Liver (tissue), 9 donors: Measurements from ENCODE around the gene SLC44A2. TPM values are rescaled to one million over a fixed set of nuclear protein-coding genes. Genes with fewer than 3 reads are reported as not detected.

Source experiments
- DNase-seq: peaks from one replicate; pipeline ENCODE4 v3.0.0-alpha.2; 2017; ENCODE audit warnings: low spot score
- H3K27ac ChIP-seq, 2 donors: one replicate each; pipeline ENCODE4 v1.7.0; 2013; ENCODE audit warnings: inconsistent platforms in 2 of 2, low read length in 2 of 2, control low read depth in 1 of 2, low read depth in 1 of 2, mild to moderate bottlenecking in 1 of 2
- H3K27me3 ChIP-seq, 4 donors: one replicate each; pipeline versions ENCODE4 v1.6.1 to v1.7.0; 2013; ENCODE audit warnings: low read length in 3 of 4, inconsistent platforms in 1 of 4, mild to moderate bottlenecking in 1 of 4, moderate library complexity in 1 of 4; ENCODE audit not compliant: control insufficient read depth in 4 of 4, insufficient read depth in 4 of 4
- H3K36me3 ChIP-seq, 4 donors: one replicate each; pipeline versions ENCODE4 v1.6.1 to v1.7.0; 2013; ENCODE audit warnings: low read length in 3 of 4, mild to moderate bottlenecking in 3 of 4, low read depth in 1 of 4, moderate library complexity in 1 of 4; ENCODE audit not compliant: control insufficient read depth in 4 of 4, insufficient read depth in 3 of 4
- H3K4me1 ChIP-seq, 4 donors: one replicate each; pipeline versions ENCODE4 v1.6.1 to v1.7.0; 2013; ENCODE audit warnings: low read length in 3 of 4, mild to moderate bottlenecking in 3 of 4, moderate library complexity in 1 of 4; ENCODE audit not compliant: control insufficient read depth in 4 of 4, insufficient read depth in 4 of 4
- H3K4me3 ChIP-seq, 3 donors: one replicate each; pipeline versions ENCODE4 v1.6.1 to v1.7.0; 2013; ENCODE audit warnings: low read length in 3 of 3, control low read depth in 1 of 3, low read depth in 1 of 3, mild to moderate bottlenecking in 1 of 3
- H3K9ac ChIP-seq, 2 donors: one replicate each; pipeline ENCODE4 v1.7.0; 2013; ENCODE audit warnings: low read length in 2 of 2, mild to moderate bottlenecking in 2 of 2, moderate library complexity in 2 of 2, control low read depth in 1 of 2, low read depth in 1 of 2
- H3K9me3 ChIP-seq, 4 donors: one replicate each; pipeline versions ENCODE4 v1.6.1 to v1.7.0; 2013; ENCODE audit warnings: low read length in 3 of 4; ENCODE audit not compliant: control insufficient read depth in 4 of 4
- ATF3 ChIP-seq: IDR thresholded peaks from 2 replicates; pipeline ENCODE4 v1.6.1; 2016; ENCODE audit warnings: antibody characterized with exemption
- CTCF ChIP-seq: fragments of 150-350 bp; IDR thresholded peaks from 2 replicates; pipeline ENCODE4 v1.5.1; 2017; ENCODE audit warnings: improper control_type of control experiment, low read depth, low read length; ENCODE audit not compliant: missing input control
- EGR1 ChIP-seq, 2 donors: IDR thresholded peaks; 2 replicates each; pipeline ENCODE4 v1.6.1; 2016 to 2018; ENCODE audit warnings: antibody characterized with exemption in 2 of 2, low read depth in 2 of 2
- FOXA1 ChIP-seq: IDR thresholded peaks from 2 replicates; pipeline ENCODE4 v1.6.1; 2016; ENCODE audit warnings: antibody characterized with exemption
- FOXA2 ChIP-seq: IDR thresholded peaks from 2 replicates; pipeline ENCODE4 v1.6.1; 2016; ENCODE audit warnings: antibody characterized with exemption
- GABPA ChIP-seq, 2 donors: IDR thresholded peaks in 1 of 2; conservative IDR thresholded peaks in 1 of 2; 2 replicates each; pipeline ENCODE4 v1.6.1; 2016; ENCODE audit warnings: antibody characterized with exemption in 2 of 2, mild to moderate bottlenecking in 1 of 2, moderate library complexity in 1 of 2
- HNF4A ChIP-seq, 2 donors: conservative IDR thresholded peaks; 2 replicates each; pipeline ENCODE4 v1.6.1; 2016; ENCODE audit warnings: antibody characterized with exemption in 2 of 2, mild to moderate bottlenecking in 2 of 2
- HNF4G ChIP-seq: IDR thresholded peaks from 2 replicates; pipeline ENCODE4 v1.6.1; 2016; ENCODE audit warnings: antibody characterized with exemption
- JUND ChIP-seq, 2 donors: IDR thresholded peaks; 2 replicates each; pipeline ENCODE4 v1.6.1; 2016; ENCODE audit warnings: antibody characterized with exemption in 2 of 2
- MAX ChIP-seq: IDR thresholded peaks from 2 replicates; pipeline ENCODE4 v1.6.1; 2016; ENCODE audit warnings: antibody characterized with exemption
- NR2F2 ChIP-seq: IDR thresholded peaks from 2 replicates; pipeline ENCODE4 v1.6.1; 2016; ENCODE audit warnings: antibody characterized with exemption
- RAD21 ChIP-seq, 2 donors: IDR thresholded peaks; 2 replicates each; pipeline ENCODE4 v1.6.1; 2016; ENCODE audit warnings: antibody characterized with exemption in 2 of 2, mild to moderate bottlenecking in 2 of 2
- REST ChIP-seq: IDR thresholded peaks from 2 replicates; pipeline ENCODE4 v1.6.1; 2016; ENCODE audit warnings: antibody characterized with exemption, mild to moderate bottlenecking
- RXRA ChIP-seq, 2 donors: IDR thresholded peaks; 2 replicates each; pipeline ENCODE4 v1.6.1; 2017 to 2018; ENCODE audit warnings: antibody characterized with exemption in 2 of 2, mild to moderate bottlenecking in 1 of 2
- SP1 ChIP-seq: IDR thresholded peaks from 2 replicates; pipeline ENCODE4 v1.6.1; 2018; ENCODE audit warnings: antibody characterized with exemption, mild to moderate bottlenecking
- TAF1 ChIP-seq: conservative IDR thresholded peaks from 2 replicates; pipeline ENCODE4 v1.6.1; 2016; ENCODE audit warnings: antibody characterized with exemption, mild to moderate bottlenecking
- YY1 ChIP-seq: IDR thresholded peaks from 2 replicates; pipeline ENCODE4 v1.6.1; 2016; ENCODE audit warnings: antibody characterized with exemption, mild to moderate bottlenecking
- WGBS: extraction: QIAGEN DNeasy Blood & Tissue Kit; methylation state at CpG from one replicate; pipeline ENCODE4 v1.1.7; 2013; 5-methylcytosine and 5-hydroxymethylcytosine counted together
- polyA plus RNA-seq, 2 donors: library from polyadenylated mRNA; stranded (reverse) in 1 of 2; unstranded in 1 of 2; fragments of 200-250 nt in 1 of 2; fragments of >200 nt in 1 of 2; fragmentation: Nextera tagmentation in 1 of 2; extraction: Ambion mirVana in 1 of 2; gene quantifications; one replicate each; pipeline versions ENCODE4 v1.2.1 to v1.2.3, GENCODE V29; 2013 to 2015
- total RNA-seq, 2 donors: library from RNA; depleted of rRNA; stranded (reverse); fragments of >200 nt; gene quantifications; one replicate each; pipeline ENCODE4 v1.2.3, GENCODE V29; 2014
- TF ChIP-seq, protein P1 (sequence below): IDR thresholded peaks from 2 replicates; pipeline ENCODE4 v1.6.1; 2016; ENCODE audit warnings: antibody characterized with exemption
- donor health status: healthy.
- donor health status: healthy.
- donor health status: healthy.
- donor health status: healthy.
- donor health status: healthy.

Gene SLC44A2
- total and polyA plus RNA-seq, 4 donors = 12.0 to 21.6 (median 13.4) TPM

GRCh38 chr19:10643172-10643967 lies 18.0 kb downstream of the SLC44A2 start:
- WGBS = 75% methylated on average over 21 of the region's 21 CpGs
- peaks cover 0 to 2% (median under 1%) of the 10 kb centered on the region in 4 donors for H3K36me3 ChIP-seq
- no peak overlapping the region for H3K4me3 ChIP-seq
- DNase-seq = no peak
- H3K27ac ChIP-seq = no peak overlapping the region
- H3K4me1 ChIP-seq = peaks cover 0 to 10% (median 0%) of the 10 kb centered on the region in 4 donors
- H3K9ac ChIP-seq = no peak overlapping the region
- H3K9me3 ChIP-seq = no peaks in the 10 kb centered on the region
- no peaks in the 10 kb centered on the region for H3K27me3 ChIP-seq
- no peak for TF ChIP-seq FOXA2
- TF ChIP-seq HNF4G = no peak
- TF ChIP-seq RXRA (IDR thresholded peaks at IDR 0.05) = no peak
- no peak for TF ChIP-seq NR2F2
- TF ChIP-seq FOXA1 = no peak
- TF ChIP-seq RAD21 (IDR thresholded peaks at IDR 0.05) = no peak
- TF ChIP-seq TAF1 = no peak
- no peak for TF ChIP-seq MAX
- TF ChIP-seq YY1 = no peak
- TF ChIP-seq REST = no peak
- no peak for TF ChIP-seq JUND (IDR thresholded peaks at IDR 0.05)
- TF ChIP-seq SP1 = no peak
- TF ChIP-seq CTCF = no peak
- no peak for TF ChIP-seq GABPA (IDR thresholded peaks at IDR 0.05 in 1 of 2, conservative IDR thresholded peaks at IDR 0.05 in 1 of 2)
- TF ChIP-seq, protein P1, sequence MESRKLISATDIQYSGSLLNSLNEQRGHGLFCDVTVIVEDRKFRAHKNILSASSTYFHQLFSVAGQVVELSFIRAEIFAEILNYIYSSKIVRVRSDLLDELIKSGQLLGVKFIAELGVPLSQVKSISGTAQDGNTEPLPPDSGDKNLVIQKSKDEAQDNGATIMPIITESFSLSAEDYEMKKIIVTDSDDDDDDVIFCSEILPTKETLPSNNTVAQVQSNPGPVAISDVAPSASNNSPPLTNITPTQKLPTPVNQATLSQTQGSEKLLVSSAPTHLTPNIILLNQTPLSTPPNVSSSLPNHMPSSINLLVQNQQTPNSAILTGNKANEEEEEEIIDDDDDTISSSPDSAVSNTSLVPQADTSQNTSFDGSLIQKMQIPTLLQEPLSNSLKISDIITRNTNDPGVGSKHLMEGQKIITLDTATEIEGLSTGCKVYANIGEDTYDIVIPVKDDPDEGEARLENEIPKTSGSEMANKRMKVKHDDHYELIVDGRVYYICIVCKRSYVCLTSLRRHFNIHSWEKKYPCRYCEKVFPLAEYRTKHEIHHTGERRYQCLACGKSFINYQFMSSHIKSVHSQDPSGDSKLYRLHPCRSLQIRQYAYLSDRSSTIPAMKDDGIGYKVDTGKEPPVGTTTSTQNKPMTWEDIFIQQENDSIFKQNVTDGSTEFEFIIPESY = no peak
- TF ChIP-seq EGR1 (IDR thresholded peaks at IDR 0.05; ENCODE audit: low read depth in 2 of 2) = no peak
- no peak for TF ChIP-seq HNF4A (conservative IDR thresholded peaks at IDR 0.05)
- no peak for TF ChIP-seq ATF3
